GM19043 (cell line): ENCODE results near the gene CEL.
"Not testable (repeated sequence)": the region's sequence is repeated elsewhere in the genome, so short reads cannot be mapped to it uniquely, and the experiment has no call there.

Experiments used
- ATAC-seq: cut with Tn5 transposase; IDR thresholded peaks from one replicate; pipeline ENCODE4 v1.9.1; 2021; ENCODE audit warnings: low read depth; ENCODE audit not compliant: unreplicated experiment

The CEL gene

GRCh38 chr9:133046196-133046899, 15.4 kb upstream of the CEL start:
- ATAC-seq = no peak

DNA sequence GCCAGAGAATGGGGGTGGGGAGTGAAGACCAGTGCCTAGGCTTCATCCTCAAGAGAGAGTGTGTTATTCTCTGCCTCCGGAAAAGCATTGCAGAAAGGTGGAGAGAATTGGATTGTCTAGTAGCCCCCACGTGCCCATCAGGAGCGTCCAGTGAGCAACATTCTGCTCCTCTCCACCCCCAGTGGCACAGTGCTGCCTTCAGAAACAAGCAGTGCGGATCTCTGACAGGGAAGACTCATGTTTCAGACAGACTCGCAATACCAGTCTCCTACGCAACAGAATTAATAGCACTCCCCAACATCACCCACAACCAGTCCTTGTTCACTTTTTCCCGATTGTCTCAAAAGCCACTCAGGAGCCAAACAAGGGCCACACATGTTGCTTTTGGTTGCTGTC, 14.9 kb upstream of the CEL start:
- no peak for ATAC-seq

- no peak for ATAC-seq
Measured at GRCh38 chr9:133048595-133048994, 13.2 kb upstream of the CEL start.

GRCh38 chr9:133049043-133049442, 12.7 kb upstream of the CEL start:
- ATAC-seq = no peak

- no peak for ATAC-seq
Measured at GRCh38 chr9:133050142-133050541, 11.6 kb upstream of the CEL start.

- no peak for ATAC-seq
Measured at GRCh38 chr9:133050781-133051180, 11.0 kb upstream of the CEL start.

DNA sequence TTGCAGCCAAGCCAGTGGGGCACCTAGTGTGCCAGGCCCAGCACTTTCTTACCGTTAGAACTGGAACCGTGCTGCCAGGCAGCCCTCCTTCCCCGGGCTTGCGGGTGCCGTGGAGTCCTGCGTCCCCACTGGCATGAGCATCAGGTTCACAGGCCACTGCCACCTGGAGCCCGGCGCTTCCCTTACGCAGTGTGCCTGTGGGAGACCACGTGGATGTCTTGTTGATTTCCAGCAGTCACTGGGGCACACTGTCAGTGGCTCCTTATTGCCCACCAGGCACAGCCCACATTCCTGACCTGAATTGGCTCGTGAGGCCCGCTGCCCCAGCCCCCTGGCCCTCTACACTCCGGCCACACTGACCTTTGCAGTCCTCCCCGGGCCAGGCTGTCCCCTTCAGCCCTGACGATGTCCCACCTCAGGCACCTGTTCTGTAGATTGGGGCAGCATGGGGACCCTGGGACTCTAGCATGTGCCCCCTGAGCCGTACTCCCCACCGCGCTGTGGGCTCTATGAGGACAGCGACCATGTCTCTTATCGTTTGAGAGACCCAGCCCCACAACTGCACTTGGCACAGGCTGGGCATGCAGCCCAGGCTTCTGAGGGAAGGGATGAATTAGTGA, 10.4 kb upstream of the CEL start:
- ATAC-seq = no peak

- no peak for ATAC-seq
Measured at GRCh38 chr9:133051966-133052539, 9.7 kb upstream of the CEL start.

DNA sequence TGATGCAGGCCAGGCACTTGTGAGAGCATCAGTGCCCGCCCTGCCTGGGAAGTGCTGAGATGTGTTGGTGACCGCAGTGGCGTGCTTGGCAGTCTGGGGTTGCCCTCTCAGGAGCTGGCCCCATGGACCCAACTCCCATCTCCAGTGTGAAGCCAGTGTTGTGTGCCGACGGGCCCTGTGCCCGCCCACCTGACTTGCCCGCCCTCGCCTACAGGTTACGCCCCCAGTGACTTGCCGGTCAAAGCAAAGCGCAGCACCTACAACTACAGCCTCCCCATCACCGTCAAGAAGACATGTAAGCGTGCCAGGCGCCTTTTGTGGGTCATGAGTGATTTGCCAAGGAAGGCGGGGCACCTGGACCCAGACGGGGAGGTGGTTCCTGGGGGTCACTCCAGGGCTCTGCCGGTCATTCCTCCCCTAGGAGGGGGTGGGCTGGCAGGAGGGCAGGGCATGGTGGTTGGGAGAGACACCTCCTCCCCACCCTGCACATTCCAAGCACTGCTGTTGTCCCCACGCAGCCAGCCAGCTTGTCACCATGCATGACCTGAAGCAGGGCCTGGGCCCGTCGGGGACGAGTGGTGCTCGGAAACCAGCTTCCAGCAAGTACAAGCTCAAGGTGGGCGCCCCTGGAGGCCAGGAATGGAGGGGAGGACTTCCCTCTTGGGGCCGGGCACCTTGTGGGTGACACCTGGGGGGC, 7.4 kb upstream of the CEL start:
- no peak for ATAC-seq

- no peak for ATAC-seq
Measured at GRCh38 chr9:133054966-133055365, 6.8 kb upstream of the CEL start.

DNA sequence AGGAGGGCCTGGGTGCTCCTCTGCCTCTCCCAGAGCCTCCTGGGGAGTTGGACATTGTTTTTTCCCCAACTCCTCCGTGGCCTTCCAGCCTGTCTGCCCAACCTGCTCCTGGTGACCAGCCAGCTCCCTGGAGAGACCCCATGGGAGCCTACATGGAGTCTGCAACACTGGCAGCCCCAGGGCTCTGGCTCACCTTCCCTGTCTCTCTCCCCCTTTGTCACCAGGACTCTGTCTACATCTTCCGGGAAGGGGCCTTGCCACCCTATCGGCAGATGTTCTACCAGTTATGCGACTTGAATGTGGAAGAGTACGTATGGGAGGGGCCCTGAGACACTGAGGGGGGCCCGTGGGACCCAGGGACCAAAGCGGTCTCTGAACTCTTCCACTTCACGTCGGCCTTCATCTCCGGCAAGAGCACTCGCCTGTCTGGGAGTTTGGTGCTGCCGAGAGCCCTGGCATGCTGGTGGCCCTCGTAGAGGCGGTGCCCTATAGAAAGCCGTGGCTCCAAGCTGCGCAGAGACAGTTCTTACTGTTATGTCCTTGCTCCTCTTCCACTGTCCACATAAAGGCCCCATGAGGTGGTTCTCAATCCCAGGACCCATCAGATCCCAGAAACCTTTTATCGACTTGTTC, 5.9 kb upstream of the CEL start:
- no peak for ATAC-seq

- no peak for ATAC-seq
Measured at GRCh38 chr9:133056533-133056932, 5.2 kb upstream of the CEL start.

DNA sequence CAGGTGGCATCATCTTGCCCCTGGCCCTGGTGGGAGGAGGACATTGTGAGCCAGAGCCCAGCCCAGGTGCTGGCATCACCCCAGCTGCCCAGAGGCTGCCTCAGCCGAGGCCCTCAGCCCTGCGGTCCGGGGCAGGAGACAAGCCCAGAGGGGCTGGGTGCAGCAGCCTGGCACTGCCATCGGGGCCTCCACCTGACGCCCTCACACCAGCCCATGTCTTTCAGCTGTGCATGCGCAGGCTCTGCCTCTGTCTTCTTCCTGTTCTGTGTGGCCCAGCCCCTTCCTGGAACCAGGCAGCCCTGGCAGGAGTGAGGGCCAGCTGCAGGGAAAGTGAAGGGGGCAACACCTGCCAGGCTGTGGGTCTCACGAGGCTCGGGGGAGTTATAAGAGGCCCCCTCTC, 4.8 kb upstream of the CEL start:
- ATAC-seq = no peak

- no peak for ATAC-seq
Measured at GRCh38 chr9:133057553-133057952, 4.2 kb upstream of the CEL start.

DNA sequence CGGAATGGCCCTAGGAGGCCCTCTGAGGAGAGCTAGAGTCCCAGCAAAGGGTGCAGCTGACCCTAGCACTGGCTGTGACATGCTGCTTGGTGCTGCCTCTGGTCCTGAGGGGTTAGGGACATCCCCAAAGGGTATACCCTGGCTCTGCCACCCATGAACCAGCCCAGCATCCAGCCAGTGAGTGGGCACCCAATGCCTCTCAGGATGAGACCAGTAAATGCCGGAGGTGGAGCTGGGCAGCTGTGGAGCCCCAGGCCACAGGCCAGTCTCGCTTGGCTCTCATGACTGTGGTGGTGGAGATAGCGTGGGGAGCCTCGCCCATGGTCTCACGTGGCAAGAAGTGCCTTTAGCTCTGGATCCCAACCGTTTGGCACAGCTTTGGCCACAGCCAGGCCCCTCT, 3.7 kb upstream of the CEL start:
- no peak for ATAC-seq

GRCh38 chr9:133058550-133059320, 3.0 kb upstream of the CEL start:
- ATAC-seq = no peak

GRCh38 chr9:133059623-133060022, 2.2 kb upstream of the CEL start:
- no peak for ATAC-seq

GRCh38 chr9:133060417-133060841, 1.4 kb upstream of the CEL start:
- no peak for ATAC-seq

DNA sequence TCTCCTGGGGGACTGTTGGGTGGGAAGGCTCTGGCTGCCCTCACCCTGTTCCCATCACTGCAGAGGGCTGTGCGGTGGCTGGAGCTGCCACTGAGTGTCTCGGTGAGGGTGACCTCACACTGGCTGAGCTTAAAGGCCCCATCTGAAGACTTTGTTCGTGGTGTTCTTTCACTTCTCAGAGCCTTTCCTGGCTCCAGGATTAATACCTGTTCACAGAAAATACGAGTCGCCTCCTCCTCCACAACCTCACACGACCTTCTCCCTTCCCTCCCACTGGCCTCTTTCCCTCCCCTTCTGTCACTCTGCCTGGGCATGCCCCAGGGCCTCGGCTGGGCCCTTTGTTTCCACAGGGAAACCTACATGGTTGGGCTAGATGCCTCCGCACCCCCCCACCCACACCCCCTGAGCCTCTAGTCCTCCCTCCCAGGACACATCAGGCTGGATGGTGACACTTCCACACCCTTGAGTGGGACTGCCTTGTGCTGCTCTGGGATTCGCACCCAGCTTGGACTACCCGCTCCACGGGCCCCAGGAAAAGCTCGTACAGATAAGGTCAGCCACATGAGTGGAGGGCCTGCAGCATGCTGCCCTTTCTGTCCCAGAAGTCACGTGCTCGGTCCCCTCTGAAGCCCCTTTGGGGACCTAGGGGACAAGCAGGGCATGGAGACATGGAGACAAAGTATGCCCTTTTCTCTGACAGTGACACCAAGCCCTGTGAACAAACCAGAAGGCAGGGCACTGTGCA, 590 bp upstream of the CEL start:
- not testable (repeated sequence) for ATAC-seq

DNA sequence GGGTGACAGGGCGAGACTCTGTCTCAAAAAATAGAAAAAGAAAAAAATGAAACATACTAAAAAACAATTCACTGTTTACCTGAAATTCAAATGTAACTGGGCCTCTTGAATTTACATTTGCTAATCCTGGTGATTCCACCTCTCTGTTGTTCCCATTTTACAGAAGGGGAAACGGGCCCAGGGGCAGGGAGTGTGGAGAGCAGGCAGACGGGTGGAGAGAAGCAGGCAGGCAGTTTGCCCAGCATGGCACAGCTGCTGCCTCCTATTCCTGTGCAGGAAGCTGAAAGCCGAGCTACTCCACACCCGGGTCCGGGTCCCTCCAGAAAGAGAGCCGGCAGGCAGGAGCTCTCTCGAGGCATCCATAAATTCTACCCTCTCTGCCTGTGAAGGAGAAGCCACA, 788 bp downstream of the CEL start:
- ATAC-seq = not testable (repeated sequence)
